Measurements from ENCODE around the gene LY9.

The LY9 gene, protein sequence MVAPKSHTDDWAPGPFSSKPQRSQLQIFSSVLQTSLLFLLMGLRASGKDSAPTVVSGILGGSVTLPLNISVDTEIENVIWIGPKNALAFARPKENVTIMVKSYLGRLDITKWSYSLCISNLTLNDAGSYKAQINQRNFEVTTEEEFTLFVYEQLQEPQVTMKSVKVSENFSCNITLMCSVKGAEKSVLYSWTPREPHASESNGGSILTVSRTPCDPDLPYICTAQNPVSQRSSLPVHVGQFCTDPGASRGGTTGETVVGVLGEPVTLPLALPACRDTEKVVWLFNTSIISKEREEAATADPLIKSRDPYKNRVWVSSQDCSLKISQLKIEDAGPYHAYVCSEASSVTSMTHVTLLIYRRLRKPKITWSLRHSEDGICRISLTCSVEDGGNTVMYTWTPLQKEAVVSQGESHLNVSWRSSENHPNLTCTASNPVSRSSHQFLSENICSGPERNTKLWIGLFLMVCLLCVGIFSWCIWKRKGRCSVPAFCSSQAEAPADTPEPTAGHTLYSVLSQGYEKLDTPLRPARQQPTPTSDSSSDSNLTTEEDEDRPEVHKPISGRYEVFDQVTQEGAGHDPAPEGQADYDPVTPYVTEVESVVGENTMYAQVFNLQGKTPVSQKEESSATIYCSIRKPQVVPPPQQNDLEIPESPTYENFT

GRCh38 chr1:160795951-160796383 lies at the start of gene LY9:
LY9 (plus strand) TSS chr1:160796174; CDS start chr1:160796188, 14 bp downstream.
- peak; percentile 53 to 60 for DNase-seq

- no peak for DNase-seq
Observed at GRCh38 chr1:160746836-160747500, 49.0 kb upstream of the LY9 start.

- no peak for DNase-seq
Observed at GRCh38 chr1:160747717-160748116, 48.3 kb upstream of the LY9 start.

DNA sequence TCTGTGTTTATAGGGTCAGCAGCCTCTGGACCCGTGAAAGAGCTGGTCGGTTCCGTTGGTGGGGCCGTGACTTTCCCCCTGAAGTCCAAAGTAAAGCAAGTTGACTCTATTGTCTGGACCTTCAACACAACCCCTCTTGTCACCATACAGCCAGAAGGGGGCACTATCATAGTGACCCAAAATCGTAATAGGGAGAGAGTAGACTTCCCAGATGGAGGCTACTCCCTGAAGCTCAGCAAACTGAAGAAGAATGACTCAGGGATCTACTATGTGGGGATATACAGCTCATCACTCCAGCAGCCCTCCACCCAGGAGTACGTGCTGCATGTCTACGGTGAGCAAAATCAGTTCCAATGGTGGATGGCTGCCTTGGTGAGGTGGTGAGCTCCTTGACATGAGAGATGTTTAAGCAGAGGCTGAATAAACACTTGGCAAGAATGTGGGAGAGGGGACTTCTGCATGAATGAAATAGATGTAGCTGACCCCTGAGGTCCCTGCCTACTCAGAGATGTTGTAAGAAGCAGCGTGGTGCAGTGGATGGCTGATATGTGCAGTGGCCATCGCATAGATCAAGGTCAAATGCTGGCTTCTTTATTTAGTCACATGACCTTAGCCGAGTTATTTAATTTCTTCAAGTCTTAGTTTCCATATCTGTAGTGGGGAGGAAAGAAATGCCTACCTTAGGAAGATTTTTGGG lies 47.6 kb upstream of the LY9 start:
- DNase-seq, result no peak

- DNase-seq, result no peak
Observed at GRCh38 chr1:160748878-160749269, 47.1 kb upstream of the LY9 start.

DNA sequence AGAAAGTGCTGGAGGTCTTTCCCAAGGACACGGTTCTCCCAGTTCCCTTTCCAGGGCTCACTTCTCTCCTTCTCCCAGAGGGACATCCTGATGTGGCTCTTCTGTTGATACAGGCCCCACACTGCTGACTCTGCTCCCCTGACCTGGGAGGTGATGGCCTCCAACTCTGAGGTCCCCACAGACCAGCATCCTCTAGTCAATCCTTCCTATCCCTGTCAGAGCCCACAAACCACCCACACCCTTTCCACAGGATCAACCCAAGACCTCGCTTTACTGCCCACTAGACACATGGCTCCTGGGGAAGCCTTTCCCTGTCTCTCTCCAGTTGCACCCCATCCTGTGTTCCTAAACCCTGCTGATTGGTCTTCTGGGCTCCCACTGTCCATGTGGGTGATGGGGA lies 45.4 kb upstream of the LY9 start:
- no peak for DNase-seq

- DNase-seq, result no peak
Observed at GRCh38 chr1:160752406-160752805, 43.6 kb upstream of the LY9 start.

GRCh38 chr1:160752924-160753323 lies 43.0 kb upstream of the LY9 start:
- DNase-seq, result no peak

- DNase-seq, result no peak
Observed at GRCh38 chr1:160753594-160753993, 42.4 kb upstream of the LY9 start.

DNA sequence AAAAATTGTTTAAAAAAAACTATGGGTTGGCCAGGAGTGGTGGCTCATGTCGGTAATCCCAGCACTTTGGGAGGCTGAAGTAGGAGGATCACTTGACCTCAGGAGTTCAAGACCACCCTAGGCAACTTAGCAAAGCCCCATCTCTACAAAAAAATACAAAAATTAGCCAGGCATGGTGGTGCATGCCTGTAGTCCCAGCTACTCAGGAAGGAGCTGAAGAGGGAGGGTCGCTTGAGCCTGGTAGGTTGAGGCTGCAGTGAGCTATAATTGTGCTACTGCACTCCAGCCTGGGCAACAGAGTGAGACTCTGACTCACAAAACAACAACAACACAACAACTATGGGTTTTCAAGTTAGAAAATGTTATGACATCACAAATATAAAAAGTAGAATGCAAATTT lies 40.5 kb upstream of the LY9 start:
- DNase-seq, result no peak

DNA sequence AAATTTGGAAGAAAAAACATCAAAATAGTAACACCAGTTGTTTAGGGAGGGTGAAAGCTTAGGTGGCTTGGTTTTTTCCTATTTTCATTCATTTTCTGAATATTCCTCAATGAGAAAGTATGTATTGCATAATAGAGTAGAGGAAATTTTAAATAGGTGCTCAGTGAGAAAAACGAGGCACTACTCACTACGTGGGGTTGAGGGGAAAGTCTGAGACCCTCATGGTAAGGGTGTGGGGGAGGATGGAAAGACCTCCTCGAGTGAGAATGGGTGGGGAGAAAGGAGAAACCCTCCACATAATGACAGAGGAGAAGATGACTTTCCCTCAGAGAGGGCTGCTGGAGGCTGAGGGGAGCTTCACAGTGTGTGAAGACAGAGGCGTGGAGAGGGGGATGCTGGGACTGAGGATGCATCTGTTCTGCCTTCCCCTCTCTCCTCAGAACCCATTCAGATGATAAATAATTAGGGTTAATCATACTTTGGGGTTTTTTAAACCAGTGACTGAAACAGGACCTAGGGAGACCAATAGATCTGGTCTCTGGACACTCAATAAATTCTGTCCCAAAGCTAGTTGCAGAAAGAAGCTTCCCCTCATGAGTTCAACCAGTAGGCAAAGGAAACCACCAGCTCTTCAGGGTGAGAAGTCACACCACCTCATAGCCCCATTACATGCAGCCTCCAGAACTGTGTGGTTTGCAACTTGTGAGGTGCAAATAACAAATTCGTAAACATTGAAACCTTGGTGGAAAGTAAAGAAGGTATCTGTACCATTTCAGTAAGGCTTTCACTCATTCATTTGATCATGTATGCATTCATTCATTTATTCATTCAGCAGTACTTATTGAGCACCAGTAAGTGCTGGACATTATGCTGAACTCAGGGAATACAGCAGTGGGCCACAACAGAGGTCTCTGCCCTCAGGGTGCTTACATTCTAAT lies 39.8 kb upstream of the LY9 start:
- no peak for DNase-seq

GRCh38 chr1:160756849-160757201 lies 39.1 kb upstream of the LY9 start:
- DNase-seq, result no peak

DNA sequence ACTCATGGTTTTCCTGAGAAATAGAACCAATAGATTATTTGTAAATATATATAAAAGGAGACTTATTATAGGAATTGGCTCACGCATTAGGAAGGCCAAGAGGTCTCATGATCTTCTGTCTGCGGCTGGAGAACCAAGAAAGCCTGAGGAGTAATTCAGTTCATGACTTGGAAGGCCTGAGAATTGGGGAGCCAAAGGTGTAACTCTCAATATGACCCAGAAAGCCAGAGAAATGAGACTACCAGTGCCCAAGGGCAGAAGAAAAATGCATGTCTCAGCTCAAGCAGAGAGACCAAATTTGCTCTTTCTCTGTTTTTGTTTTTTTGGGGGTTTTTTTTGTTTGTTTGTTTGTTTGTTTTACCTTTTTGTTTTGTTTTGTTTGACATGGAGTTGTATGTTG lies 37.5 kb upstream of the LY9 start:
- no peak for DNase-seq

GRCh38 chr1:160759740-160760139 lies 36.2 kb upstream of the LY9 start:
- DNase-seq, result no peak

DNA sequence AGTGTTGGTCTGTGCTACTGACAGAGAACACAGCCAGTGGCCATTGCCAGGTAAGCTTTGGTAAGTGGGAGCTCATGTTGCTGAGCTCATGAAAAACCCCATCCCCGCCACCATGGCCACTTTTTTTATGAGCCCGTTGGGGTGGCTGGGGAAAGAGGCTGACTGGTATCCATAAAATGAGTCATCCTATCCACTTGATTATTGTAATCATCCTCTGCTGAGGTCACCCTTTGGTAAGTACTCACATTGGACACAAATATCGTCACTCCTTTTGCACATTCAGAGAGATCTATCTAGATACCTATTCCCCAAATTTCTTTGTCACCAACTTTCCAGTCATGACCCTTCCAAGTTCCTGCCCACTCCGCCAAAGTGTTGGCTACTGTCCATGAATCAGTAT lies 34.9 kb upstream of the LY9 start:
- no peak for DNase-seq

- DNase-seq, result no peak
Observed at GRCh38 chr1:160761886-160762285, 34.1 kb upstream of the LY9 start.

DNA sequence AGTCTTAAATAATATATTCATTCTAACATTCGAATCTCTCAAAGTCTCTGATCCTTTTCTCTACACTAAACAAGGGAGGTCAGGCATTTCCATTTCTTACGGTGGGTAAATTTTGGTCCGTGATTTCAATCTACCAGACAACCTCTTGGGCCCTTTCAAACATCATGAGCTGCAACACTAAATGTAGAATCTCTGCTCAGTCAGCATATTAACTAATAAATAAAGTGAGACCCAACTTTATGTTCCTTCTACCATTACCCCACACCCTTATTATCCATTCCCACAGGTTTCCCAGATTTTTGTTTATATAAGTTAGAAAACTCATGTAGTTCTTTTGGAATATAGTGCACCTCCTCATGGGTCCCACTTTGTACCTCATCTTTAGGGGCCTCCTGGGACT lies 32.0 kb upstream of the LY9 start:
- DNase-seq, result no peak

DNA sequence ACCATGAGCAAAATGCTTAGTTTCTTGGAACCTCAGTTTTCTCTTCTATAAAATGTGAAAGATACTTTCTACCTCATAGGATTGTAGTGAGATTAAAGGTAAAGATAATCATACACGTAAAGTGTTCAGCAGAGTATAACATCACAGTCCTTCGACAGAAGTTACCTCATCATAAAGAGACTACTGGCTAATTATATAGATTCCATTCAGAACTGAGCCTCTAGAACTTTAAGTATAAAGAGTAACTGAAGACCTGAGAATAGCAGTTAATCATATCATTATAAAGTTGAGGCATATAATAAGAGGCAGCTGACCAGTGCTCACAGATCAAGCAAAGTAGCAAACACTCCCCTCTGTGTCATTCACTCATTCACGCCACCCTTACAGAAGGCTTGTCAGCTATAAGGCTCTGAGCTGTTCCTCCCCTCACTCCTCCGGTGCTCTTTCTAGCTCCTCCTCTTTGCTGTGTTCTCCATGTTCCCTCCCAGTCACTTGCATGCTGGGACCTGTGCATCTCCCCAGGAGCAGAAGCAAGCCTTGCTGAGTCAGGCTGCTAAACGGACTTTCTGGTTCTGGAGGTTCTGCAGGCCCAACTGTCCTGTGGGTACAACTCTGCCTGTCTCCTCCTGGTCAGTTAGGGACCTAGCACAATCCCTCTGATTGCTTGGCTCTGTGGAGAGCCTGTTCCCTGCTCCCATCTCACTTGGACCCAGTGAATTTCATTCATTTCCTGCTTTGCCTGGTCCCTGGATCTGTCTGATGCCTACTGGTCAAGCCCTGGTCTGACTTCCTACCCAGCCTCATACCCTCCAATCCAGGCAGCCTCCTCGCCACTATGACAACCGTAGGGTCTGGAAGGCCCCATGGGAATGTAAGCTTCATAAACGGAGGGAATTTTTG lies 28.3 kb upstream of the LY9 start:
- peak; percentile 35 for DNase-seq

DNA sequence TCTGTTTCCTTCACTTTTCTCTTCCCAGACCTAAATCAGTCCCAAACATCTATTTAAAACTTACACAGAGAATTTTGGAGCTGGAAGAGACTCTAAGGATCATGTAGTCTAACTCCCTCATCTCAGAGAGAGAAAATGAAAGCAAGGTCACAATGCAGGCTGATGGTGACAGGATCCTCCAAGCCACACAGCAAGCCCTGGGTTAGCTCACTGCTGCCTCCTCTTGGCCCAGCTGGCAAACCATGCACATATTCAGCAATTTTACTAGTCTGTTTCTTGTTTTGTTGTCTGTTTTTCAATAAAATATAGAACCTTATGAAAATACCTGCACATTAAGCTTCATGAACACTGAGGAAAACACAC lies 27.7 kb upstream of the LY9 start:
- peak; percentile 76 to 81 for DNase-seq

DNA sequence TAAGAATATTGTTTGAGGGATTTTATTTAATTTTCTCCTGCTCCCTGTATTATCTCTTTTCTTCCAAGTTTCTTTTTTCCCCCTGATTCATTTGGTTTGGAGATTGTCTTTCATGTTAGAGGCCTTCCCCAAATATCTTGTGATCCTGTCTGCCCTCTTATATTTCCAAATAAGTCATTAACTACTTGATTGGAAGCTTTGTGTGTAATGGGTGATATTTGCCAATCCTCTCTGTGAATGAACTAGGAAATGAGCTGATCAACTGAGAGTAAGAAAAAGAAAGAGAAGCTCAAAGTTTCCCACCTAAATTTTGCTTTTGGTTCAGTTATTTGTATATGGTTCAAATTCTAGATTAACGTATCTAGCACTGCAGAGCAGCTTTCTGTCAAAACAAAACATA lies 23.6 kb upstream of the LY9 start:
- DNase-seq, result no peak

DNA sequence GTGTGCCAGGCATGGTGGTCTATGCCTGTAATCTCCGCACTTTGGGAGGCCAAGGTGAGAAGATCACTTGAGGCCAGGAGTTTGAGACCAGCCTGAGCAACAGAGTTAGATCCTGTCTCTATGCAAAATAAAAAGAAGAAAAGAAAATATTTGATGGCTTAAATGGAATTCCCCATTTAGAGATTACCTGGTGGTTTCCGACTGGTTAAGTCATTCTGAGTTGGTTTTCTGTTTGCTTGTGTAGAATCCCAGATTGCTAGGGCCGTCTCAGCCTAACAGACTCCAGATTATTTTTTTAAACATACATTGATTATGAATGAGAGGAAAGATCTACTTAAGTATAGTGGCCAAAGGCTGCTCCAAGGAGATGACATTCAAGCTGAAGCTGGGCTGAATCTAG lies 22.9 kb upstream of the LY9 start:
- DNase-seq, result no peak

All from stimulated activated CD4-positive, alpha-beta T cell treated with anti-CD3 and anti-CD28 coated beads, Interleukin-2, amount 100 ng/mL, for 48 hours (primary cell).